A549 (cell line): ENCODE results near the gene TMEM128.

ENCODE experiments used
- CEBPB ChIP-seq, 2 experiments: fragments of >200 bp in 1 of 2; sonication (Bioruptor Twin) in 1 of 2; formaldehyde crosslinking in 1 of 2; IDR thresholded peaks; 2 replicates each; pipeline ENCODE4 v1.6.1; 2012 to 2016
- EP300 ChIP-seq, 2 experiments: fragments of >200 bp; sonication (Bioruptor Twin); formaldehyde crosslinking; IDR thresholded peaks; 2 replicates in 1 of 2; 3 replicates in 1 of 2; pipeline ENCODE4 v1.6.1; 2016 to 2017
- ESRRA ChIP-seq: fragments of 150-350 bp; IDR thresholded peaks from 2 replicates; pipeline ENCODE4 v1.6.1; 2014; ENCODE audit warnings: mild to moderate bottlenecking, low read length, borderline replicate concordance
- FOXS1 ChIP-seq: fragments of 250-450 bp; sonication (Bioruptor Pico); IDR thresholded peaks from 2 replicates; pipeline ENCODE4 v1.5.0; 2020; ENCODE audit warnings: mild to moderate bottlenecking, moderate library complexity
- JUN ChIP-seq, 2 experiments: fragments of >200 bp; sonication (Bioruptor Twin); formaldehyde crosslinking; IDR thresholded peaks; 2 replicates in 1 of 2; 3 replicates in 1 of 2; pipeline ENCODE4 v1.6.1; 2016 to 2017
- JUNB ChIP-seq: fragments of >200 bp; sonication (Bioruptor Twin); formaldehyde crosslinking; IDR thresholded peaks from 2 replicates; pipeline ENCODE4 v1.6.1; 2016
- NR3C1 ChIP-seq: fragments of >200 bp; sonication (Bioruptor Twin); formaldehyde crosslinking; IDR thresholded peaks from 3 replicates; pipeline ENCODE4 v1.6.1; 2017
- PHF8 ChIP-seq: fragments of 200-600 bp; sonication (generic); IDR thresholded peaks from 2 replicates; pipeline ENCODE4 v1.6.1; 2016; ENCODE audit warnings: low read depth, mild to moderate bottlenecking, antibody characterized with exemption, moderate library complexity, borderline replicate concordance
- POLR2A ChIP-seq: IDR thresholded peaks from 2 replicates; pipeline ENCODE4 v1.6.1; 2012; ENCODE audit warnings: mild to moderate bottlenecking, low read length
- SMC3 ChIP-seq: fragments of >200 bp; sonication (Bioruptor Twin); formaldehyde crosslinking; IDR thresholded peaks from 3 replicates; pipeline ENCODE4 v1.6.1; 2018; ENCODE audit warnings: inconsistent platforms
- ZFP36 ChIP-seq: fragments of 450-650 bp; IDR thresholded peaks from 2 replicates; pipeline ENCODE4 v1.6.1; 2014; ENCODE audit warnings: borderline replicate concordance; ENCODE audit not compliant: partially characterized antibody
- TF ChIP-seq, protein P1 (sequence below): fragments of >200 bp; sonication (Bioruptor Twin); formaldehyde crosslinking; IDR thresholded peaks from 3 replicates; pipeline ENCODE4 v1.5.1; 2016
- TF ChIP-seq, protein P2 (sequence below): IDR thresholded peaks from 2 replicates; pipeline ENCODE4 v1.6.1; 2012

DNA sequence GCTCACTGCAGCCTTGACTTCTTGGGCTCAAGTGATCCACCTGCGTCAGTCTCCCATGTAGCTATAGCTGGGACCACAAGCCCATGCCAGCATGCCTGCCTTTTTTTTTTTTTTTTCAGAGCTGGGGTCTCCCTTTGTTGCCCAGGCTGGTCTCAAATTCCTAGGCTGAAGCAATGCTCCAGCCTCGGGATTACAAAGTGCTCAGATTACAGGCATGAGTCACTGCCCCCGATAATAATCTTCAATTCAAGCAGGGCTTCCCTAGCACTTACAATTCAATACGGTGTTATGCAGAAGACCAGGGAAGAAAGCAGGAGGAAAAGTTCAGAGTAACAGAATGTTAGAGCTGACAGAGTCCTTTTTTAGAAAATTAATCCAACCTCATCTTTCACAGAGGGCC, 47.4 kb downstream of the TMEM128 start:
- TF ChIP-seq CEBPB (IDR thresholded peaks at IDR 0.05): no peak
- TF ChIP-seq POLR2A: no peak
- no peak for TF ChIP-seq JUNB
- no peak for TF ChIP-seq SMC3
- TF ChIP-seq, protein P1, sequence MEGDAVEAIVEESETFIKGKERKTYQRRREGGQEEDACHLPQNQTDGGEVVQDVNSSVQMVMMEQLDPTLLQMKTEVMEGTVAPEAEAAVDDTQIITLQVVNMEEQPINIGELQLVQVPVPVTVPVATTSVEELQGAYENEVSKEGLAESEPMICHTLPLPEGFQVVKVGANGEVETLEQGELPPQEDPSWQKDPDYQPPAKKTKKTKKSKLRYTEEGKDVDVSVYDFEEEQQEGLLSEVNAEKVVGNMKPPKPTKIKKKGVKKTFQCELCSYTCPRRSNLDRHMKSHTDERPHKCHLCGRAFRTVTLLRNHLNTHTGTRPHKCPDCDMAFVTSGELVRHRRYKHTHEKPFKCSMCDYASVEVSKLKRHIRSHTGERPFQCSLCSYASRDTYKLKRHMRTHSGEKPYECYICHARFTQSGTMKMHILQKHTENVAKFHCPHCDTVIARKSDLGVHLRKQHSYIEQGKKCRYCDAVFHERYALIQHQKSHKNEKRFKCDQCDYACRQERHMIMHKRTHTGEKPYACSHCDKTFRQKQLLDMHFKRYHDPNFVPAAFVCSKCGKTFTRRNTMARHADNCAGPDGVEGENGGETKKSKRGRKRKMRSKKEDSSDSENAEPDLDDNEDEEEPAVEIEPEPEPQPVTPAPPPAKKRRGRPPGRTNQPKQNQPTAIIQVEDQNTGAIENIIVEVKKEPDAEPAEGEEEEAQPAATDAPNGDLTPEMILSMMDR: no peak
- no peak for TF ChIP-seq NR3C1
- no peak for TF ChIP-seq FOXS1 (CRISPR knock-in tag)
- TF ChIP-seq EP300 (IDR thresholded peaks at IDR 0.05): no peak
- TF ChIP-seq, protein P2, sequence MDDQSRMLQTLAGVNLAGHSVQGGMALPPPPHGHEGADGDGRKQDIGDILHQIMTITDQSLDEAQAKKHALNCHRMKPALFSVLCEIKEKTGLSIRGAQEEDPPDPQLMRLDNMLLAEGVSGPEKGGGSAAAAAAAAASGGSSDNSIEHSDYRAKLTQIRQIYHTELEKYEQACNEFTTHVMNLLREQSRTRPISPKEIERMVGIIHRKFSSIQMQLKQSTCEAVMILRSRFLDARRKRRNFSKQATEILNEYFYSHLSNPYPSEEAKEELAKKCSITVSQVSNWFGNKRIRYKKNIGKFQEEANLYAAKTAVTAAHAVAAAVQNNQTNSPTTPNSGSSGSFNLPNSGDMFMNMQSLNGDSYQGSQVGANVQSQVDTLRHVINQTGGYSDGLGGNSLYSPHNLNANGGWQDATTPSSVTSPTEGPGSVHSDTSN: no peak
- no peak for TF ChIP-seq PHF8
- TF ChIP-seq ESRRA: no peak
- no peak for TF ChIP-seq ZFP36
- no peak for TF ChIP-seq JUN (IDR thresholded peaks at IDR 0.05)
